ENCODE measurements around the gene TSHZ3. TPM values are rescaled to one million over a fixed set of nuclear protein-coding genes. Genes with fewer than 3 reads are reported as not detected.

Gene TSHZ3
- total RNA-seq, 1 experiment from 2014 or later = 0.05 TPM

DNA sequence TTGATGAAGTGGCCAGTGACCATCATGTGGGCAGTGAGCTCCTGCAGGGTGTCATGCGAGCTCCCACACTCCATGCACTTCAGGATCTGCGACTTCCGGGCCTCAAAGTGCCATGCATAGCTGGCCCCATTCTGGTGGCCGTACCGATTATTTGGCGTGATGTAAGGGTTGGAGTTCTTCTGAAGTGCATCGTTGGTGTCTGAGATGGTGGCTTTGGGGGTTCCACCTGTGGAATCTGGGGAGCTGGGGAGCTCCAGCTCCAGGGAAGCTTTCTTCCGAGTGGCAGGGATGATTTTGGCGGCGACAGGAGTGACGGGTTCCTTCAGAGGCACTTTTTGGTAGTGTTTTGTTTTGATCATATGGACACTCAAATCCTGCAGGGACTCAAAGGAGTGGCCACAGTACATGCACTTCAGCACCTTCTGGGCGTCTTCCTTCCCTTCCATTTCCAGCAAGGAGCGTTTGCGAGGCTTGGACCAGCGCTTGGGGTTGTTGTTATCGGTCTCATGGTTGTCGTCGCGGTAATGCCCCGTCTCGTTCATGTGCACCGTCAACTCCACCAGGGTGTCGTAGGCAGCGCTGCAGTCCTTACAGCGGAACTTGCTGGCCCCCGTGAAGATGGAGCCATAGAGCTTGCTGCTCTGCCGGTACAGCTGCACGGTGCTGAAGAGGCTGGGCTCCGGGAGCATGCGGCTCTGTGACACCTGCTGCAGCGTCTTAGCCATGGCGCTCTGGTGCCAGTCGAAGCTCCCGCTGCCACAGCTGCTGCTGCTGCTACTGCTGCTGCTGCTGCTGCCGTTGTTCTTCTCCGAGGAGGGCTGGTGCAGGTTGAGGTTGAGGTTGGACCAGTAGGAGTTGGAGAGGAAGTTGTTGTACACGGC is 70.4 kb downstream of the TSHZ3 start (continued):
- no peak for TF ChIP-seq CEBPB (IDR thresholded peaks at IDR 0.05; ENCODE audit: low read depth)

DNA sequence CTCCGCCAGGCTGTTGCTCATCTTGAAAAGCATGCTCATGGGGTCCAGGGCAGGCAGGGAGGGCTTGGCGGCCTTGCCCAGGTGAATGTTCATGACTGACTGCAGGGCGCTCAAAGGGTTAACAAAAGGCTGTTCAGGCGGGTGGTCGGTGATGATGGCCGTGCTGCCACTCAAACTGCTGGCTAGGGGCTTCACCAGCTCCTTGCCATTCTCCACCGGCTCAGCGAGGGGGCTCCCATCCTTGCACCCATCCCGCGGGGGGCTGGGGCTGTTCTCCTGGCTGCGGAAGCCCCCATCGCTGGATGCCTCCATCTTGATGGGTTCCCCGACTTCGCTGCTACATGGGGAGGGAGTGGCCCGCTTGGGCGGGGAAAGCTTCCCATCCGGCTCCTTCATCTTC is 71.7 kb downstream of the TSHZ3 start:
- Histone ChIP-seq H3K9me2 (ENCODE audit: insufficient read depth) (no peaks in the 10 kb centered on the region), H3K27ac (ENCODE audit: low read depth, low read length) (no peak overlapping the region), H2AFZ (ENCODE audit: low read depth, low read length, poor library complexity, severe bottlenecking) (no peak overlapping the region), H3K4me1 (ENCODE audit: control insufficient read depth in 1 of 2, insufficient read depth in 2 of 2, low read length in 2 of 2) (no peaks in the 10 kb centered on the region), H3K27me3 (ENCODE audit: insufficient read depth, low read length) (no peaks in the 10 kb centered on the region), H3K9me3 (ENCODE audit: control insufficient read depth in 1 of 2, insufficient read depth in 1 of 2, low read depth in 1 of 2, low read length in 2 of 2) (peaks cover 3 to 39% of the 10 kb centered on the region in 2 experiments; a peak in 2 of 4 replicates), H3K4me3 (replicated peaks in 1 of 2; ENCODE audit: low read depth in 1 of 2, low read length in 2 of 2) (no peak overlapping the region), H3K79me2 (ENCODE audit: insufficient read depth, low read length) (no peaks in the 10 kb centered on the region), H3K36me3 (ENCODE audit: control insufficient read depth in 1 of 2, insufficient read depth in 2 of 2, low read length in 2 of 2) (no peaks in the 10 kb centered on the region), H4K20me1 (ENCODE audit: insufficient read depth) (no peaks in the 10 kb centered on the region), H3K4me2 (ENCODE audit: low read length) (no peak overlapping the region), H3K9ac (ENCODE audit: low read length) (no peak overlapping the region)
- DNase-seq (ENCODE audit: low read depth, low spot score) = no peak
- no TSS peak for BruUV-seq (replicated peaks)
- ChIA-PET POLR2A (no interaction called here), CTCF (no interaction called here), RAD21 (ENCODE audit: low non-redundant PET in 1 of 2, low total read pairs in 2 of 2, uncharacterized antibody in 2 of 2, unreplicated experiment in 2 of 2) (no interaction called here)
- intact Hi-C loops (cut with micrococcal nuclease) = no loop called here
- ATAC-seq = no peak
- no peak for TF ChIP-seq YY1 (IDR thresholded peaks at IDR 0.05; ENCODE audit: extremely low read depth, insufficient replicate concordance, low read depth, low read length)
- TF ChIP-seq ELF1 (IDR thresholded peaks at IDR 0.05; ENCODE audit: borderline replicate concordance, low read depth) = no peak
- TF ChIP-seq CEBPB (IDR thresholded peaks at IDR 0.05; ENCODE audit: low read depth) = no peak
- TF ChIP-seq SP1 (IDR thresholded peaks at IDR 0.05; ENCODE audit: low read depth) = no peak

DNA sequence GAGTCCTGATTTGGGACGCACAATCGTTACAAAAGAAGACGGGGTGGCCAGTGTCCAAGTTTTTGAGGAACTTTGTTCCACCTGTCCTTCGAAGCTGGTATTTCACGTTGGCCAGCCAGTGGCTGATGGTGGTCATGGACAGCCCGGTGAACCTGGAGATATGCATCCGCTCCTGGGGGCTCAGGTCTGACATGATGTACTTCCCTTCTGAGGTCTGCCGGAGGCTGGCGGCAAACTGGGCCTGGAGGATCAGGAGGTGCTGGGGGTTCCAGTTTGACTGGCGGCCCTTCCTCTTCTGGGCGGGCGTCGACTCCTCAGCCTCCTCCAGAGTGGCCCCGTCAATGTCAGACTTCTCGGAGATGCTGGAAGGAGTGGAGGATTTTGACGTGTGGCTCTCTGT is 72.4 kb downstream of the TSHZ3 start:
- Histone ChIP-seq H3K27me3 (ENCODE audit: insufficient read depth, low read length) (no peaks in the 10 kb centered on the region), H3K36me3 (ENCODE audit: control insufficient read depth in 1 of 2, insufficient read depth in 2 of 2, low read length in 2 of 2) (no peaks in the 10 kb centered on the region), H3K4me3 (replicated peaks in 1 of 2; ENCODE audit: low read depth in 1 of 2, low read length in 2 of 2) (no peak overlapping the region), H3K27ac (ENCODE audit: low read depth, low read length) (no peak overlapping the region), H4K20me1 (ENCODE audit: insufficient read depth) (no peaks in the 10 kb centered on the region), H3K9ac (ENCODE audit: low read length) (no peak overlapping the region), H3K4me2 (ENCODE audit: low read length) (no peak overlapping the region), H3K4me1 (ENCODE audit: control insufficient read depth in 1 of 2, insufficient read depth in 2 of 2, low read length in 2 of 2) (no peaks in the 10 kb centered on the region), H2AFZ (ENCODE audit: low read depth, low read length, poor library complexity, severe bottlenecking) (no peak overlapping the region), H3K9me2 (ENCODE audit: insufficient read depth) (no peaks in the 10 kb centered on the region), H3K9me3 (ENCODE audit: control insufficient read depth in 1 of 2, insufficient read depth in 1 of 2, low read depth in 1 of 2, low read length in 2 of 2) (peaks cover 7 to 37% of the 10 kb centered on the region in 2 experiments; a peak in 2 of 4 replicates), H3K79me2 (ENCODE audit: insufficient read depth, low read length) (no peaks in the 10 kb centered on the region)
- ChIA-PET CTCF (no interaction called here), POLR2A (no interaction called here), RAD21 (ENCODE audit: low non-redundant PET in 1 of 2, low total read pairs in 2 of 2, uncharacterized antibody in 2 of 2, unreplicated experiment in 2 of 2) (no interaction called here)
- no peak for DNase-seq (ENCODE audit: low read depth, low spot score)
- no TSS peak for BruUV-seq (replicated peaks)
- TF ChIP-seq TCF7L2 (IDR thresholded peaks at IDR 0.05; ENCODE audit: borderline replicate concordance, extremely low read depth, insufficient read depth, insufficient read length) = no peak
- TF ChIP-seq, protein P1, sequence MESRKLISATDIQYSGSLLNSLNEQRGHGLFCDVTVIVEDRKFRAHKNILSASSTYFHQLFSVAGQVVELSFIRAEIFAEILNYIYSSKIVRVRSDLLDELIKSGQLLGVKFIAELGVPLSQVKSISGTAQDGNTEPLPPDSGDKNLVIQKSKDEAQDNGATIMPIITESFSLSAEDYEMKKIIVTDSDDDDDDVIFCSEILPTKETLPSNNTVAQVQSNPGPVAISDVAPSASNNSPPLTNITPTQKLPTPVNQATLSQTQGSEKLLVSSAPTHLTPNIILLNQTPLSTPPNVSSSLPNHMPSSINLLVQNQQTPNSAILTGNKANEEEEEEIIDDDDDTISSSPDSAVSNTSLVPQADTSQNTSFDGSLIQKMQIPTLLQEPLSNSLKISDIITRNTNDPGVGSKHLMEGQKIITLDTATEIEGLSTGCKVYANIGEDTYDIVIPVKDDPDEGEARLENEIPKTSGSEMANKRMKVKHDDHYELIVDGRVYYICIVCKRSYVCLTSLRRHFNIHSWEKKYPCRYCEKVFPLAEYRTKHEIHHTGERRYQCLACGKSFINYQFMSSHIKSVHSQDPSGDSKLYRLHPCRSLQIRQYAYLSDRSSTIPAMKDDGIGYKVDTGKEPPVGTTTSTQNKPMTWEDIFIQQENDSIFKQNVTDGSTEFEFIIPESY (IDR thresholded peaks at IDR 0.05; ENCODE audit: extremely low read depth, insufficient replicate concordance, low read length) = no peak
- TF ChIP-seq POLR2A (IDR thresholded peaks at IDR 0.05; ENCODE audit: borderline replicate concordance, extremely low read depth, insufficient read depth, insufficient read length) = no peak
- no peak for TF ChIP-seq FOSL1 (IDR thresholded peaks at IDR 0.05; ENCODE audit: low read depth)
- no peak for TF ChIP-seq SIN3A (IDR thresholded peaks at IDR 0.05; ENCODE audit: low read depth)
- no peak for TF ChIP-seq ZNF274 (IDR thresholded peaks at IDR 0.05; ENCODE audit: low read depth, low read length)
- no peak for TF ChIP-seq ZFX (IDR thresholded peaks at IDR 0.05)
- TF ChIP-seq CEBPB (IDR thresholded peaks at IDR 0.05; ENCODE audit: low read depth) = no peak
- TF ChIP-seq JUND (IDR thresholded peaks at IDR 0.05) = no peak
- TF ChIP-seq EZH2phosphoT487 (IDR thresholded peaks at IDR 0.05; ENCODE audit: borderline replicate concordance) = no peak
- no peak for TF ChIP-seq CBX3 (IDR thresholded peaks at IDR 0.05; ENCODE audit: low read depth)
- TF ChIP-seq POLR2AphosphoS5 (IDR thresholded peaks at IDR 0.05; ENCODE audit: low read depth, low read length) = no peak
- TF ChIP-seq, protein P2, sequence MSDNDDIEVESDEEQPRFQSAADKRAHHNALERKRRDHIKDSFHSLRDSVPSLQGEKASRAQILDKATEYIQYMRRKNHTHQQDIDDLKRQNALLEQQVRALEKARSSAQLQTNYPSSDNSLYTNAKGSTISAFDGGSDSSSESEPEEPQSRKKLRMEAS (IDR thresholded peaks at IDR 0.05) = no peak
- TF ChIP-seq, protein P3, sequence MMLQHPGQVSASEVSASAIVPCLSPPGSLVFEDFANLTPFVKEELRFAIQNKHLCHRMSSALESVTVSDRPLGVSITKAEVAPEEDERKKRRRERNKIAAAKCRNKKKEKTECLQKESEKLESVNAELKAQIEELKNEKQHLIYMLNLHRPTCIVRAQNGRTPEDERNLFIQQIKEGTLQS (IDR thresholded peaks at IDR 0.05) = no peak
- TF ChIP-seq SP1 (IDR thresholded peaks at IDR 0.05; ENCODE audit: low read depth) = no peak
- no peak for ATAC-seq
- intact Hi-C loops (cut with micrococcal nuclease) = no loop called here

All from HCT116 (cell line).